HEK293 (cell line): ENCODE data around the gene PLOD2.
A peak's percentile ranks its signal among the peaks of the same experiment; 100 is the strongest.

ENCODE experiments used
- CTCF ChIA-PET: fragments of 350-600 bp; formaldehyde crosslinking; extraction: SDS; loops from one replicate; lab custom pipeline; 2021; ENCODE audit warnings: antibody characterized with exemption; lab: Yijun Ruan, JAX
- POLR2A ChIA-PET: fragments of 300-600 bp; formaldehyde crosslinking; extraction: SDS; loops from one replicate; lab custom pipeline; 2020; ENCODE audit warnings: antibody characterized with exemption, inconsistent platforms; lab: Yijun Ruan, JAX
- H3K27ac ChIP-seq: fragments of 200-500 bp; sonication (Bioruptor generic); 2 replicates; pipeline ENCODE4 v1.5.1; 2014; ENCODE audit warnings: low read depth, low read length, control low read depth, inconsistent platforms; ENCODE audit errors: extremely low read depth
- H3K36me3 ChIP-seq, 2 experiments: fragments of 200-500 bp in 1 of 2; sonication (Bioruptor generic) in 1 of 2; 1 replicate in 1 of 2; 2 replicates in 1 of 2; pipeline ENCODE4 v1.5.1; 2014 to 2017; ENCODE audit warnings: inconsistent platforms in 2 of 2, low read length in 2 of 2; ENCODE audit not compliant: control insufficient read depth in 2 of 2, insufficient read depth in 1 of 2
- H3K4me1 ChIP-seq: fragments of 200-500 bp; sonication (Bioruptor generic); 2 replicates; pipeline ENCODE4 v1.5.1; 2014; ENCODE audit warnings: mild to moderate bottlenecking, low read length, inconsistent platforms; ENCODE audit not compliant: control insufficient read depth, insufficient read depth
- H3K4me3 ChIP-seq: 2 replicates; pipeline ENCODE4 v1.5.1; 2011; ENCODE audit warnings: low read depth, mild to moderate bottlenecking, control low read depth, low read length, moderate library complexity
- H3K9me3 ChIP-seq: fragments of 200-500 bp; sonication (Bioruptor generic); 2 replicates; pipeline ENCODE4 v1.5.1; 2014; ENCODE audit warnings: low read depth, low read length, inconsistent platforms; ENCODE audit not compliant: control insufficient read depth, insufficient read depth
- BCL11A ChIP-seq: fragments of 450-650 bp; formaldehyde crosslinking; IDR thresholded peaks from 2 replicates; pipeline ENCODE4 v1.5.1; 2016; ENCODE audit warnings: low read depth, missing biosample characterization, missing genetic modification characterization
- IKZF3 ChIP-seq: fragments of 450-650 bp; IDR thresholded peaks from 2 replicates; pipeline ENCODE4 v1.5.0; 2018; ENCODE audit warnings: missing biosample characterization, mild to moderate bottlenecking, missing genetic modification characterization, moderate library complexity
- SP3 ChIP-seq: fragments of 450-650 bp; formaldehyde crosslinking; IDR thresholded peaks from 2 replicates; pipeline ENCODE4 v1.5.1; 2016; ENCODE audit warnings: missing biosample characterization, missing genetic modification characterization
- YY1 ChIP-seq: fragments of 450-650 bp; formaldehyde crosslinking; IDR thresholded peaks from 2 replicates; pipeline ENCODE4 v1.5.1; 2018; ENCODE audit warnings: missing biosample characterization, missing genetic modification characterization
- ZBTB17 ChIP-seq: fragments of 450-650 bp; formaldehyde crosslinking; IDR thresholded peaks from 2 replicates; pipeline ENCODE4 v1.5.1; 2016; ENCODE audit warnings: missing biosample characterization, missing genetic modification characterization
- ZFP3 ChIP-seq: fragments of 450-650 bp; formaldehyde crosslinking; IDR thresholded peaks from 2 replicates; pipeline ENCODE4 v1.5.1; 2016; ENCODE audit warnings: low read depth, missing biosample characterization, missing genetic modification characterization
- ZNF132 ChIP-seq: fragments of 450-650 bp; formaldehyde crosslinking; IDR thresholded peaks from 2 replicates; pipeline ENCODE4 v1.5.1; 2017; ENCODE audit warnings: missing biosample characterization, missing genetic modification characterization, borderline replicate concordance
- ZNF239 ChIP-seq: fragments of 450-650 bp; formaldehyde crosslinking; IDR thresholded peaks from 2 replicates; pipeline ENCODE4 v1.5.1; 2016; ENCODE audit warnings: missing biosample characterization, missing genetic modification characterization
- ZNF324 ChIP-seq: fragments of 450-650 bp; formaldehyde crosslinking; IDR thresholded peaks from 2 replicates; pipeline ENCODE4 v1.5.1; 2016; ENCODE audit warnings: missing biosample characterization, missing genetic modification characterization
- ZNF404 ChIP-seq: fragments of 450-650 bp; formaldehyde crosslinking; IDR thresholded peaks from 2 replicates; pipeline ENCODE4 v1.5.1; 2017; ENCODE audit warnings: missing biosample characterization, missing genetic modification characterization
- ZNF658 ChIP-seq: fragments of 450-650 bp; formaldehyde crosslinking; IDR thresholded peaks from 2 replicates; pipeline ENCODE4; 2016; ENCODE audit warnings: missing biosample characterization, missing genetic modification characterization
- ZNF747 ChIP-seq: fragments of 450-650 bp; formaldehyde crosslinking; IDR thresholded peaks from 2 replicates; pipeline ENCODE4 v1.5.1; 2016; ENCODE audit warnings: missing biosample characterization, missing genetic modification characterization
- ZSCAN23 ChIP-seq: fragments of 450-650 bp; formaldehyde crosslinking; IDR thresholded peaks from 2 replicates; pipeline ENCODE4 v1.5.1; 2016; ENCODE audit warnings: missing biosample characterization, missing genetic modification characterization
- TF ChIP-seq, protein P1 (sequence below): fragments of 450-650 bp; formaldehyde crosslinking; IDR thresholded peaks from 2 replicates; pipeline ENCODE4 v1.5.1; 2016; ENCODE audit warnings: missing biosample characterization, missing genetic modification characterization
- TF ChIP-seq, protein P2 (sequence below): fragments of 450-650 bp; formaldehyde crosslinking; IDR thresholded peaks from 2 replicates; pipeline ENCODE4 v1.5.1; 2016; ENCODE audit warnings: missing biosample characterization, missing genetic modification characterization
- TF ChIP-seq, protein P3 (sequence below): fragments of 450-650 bp; formaldehyde crosslinking; IDR thresholded peaks from 2 replicates; pipeline ENCODE4 v1.5.1; 2016; ENCODE audit warnings: missing biosample characterization, missing genetic modification characterization
- TF ChIP-seq, protein P4 (sequence below): fragments of 450-650 bp; formaldehyde crosslinking; IDR thresholded peaks from 2 replicates; pipeline ENCODE4 v1.5.1; 2017; ENCODE audit warnings: missing biosample characterization, mild to moderate bottlenecking, missing genetic modification characterization, moderate library complexity
- TF ChIP-seq, protein P5 (sequence below): fragments of 450-650 bp; formaldehyde crosslinking; conservative IDR thresholded peaks from 2 replicates; pipeline ENCODE4 v1.5.1; 2016; ENCODE audit warnings: low read depth, missing biosample characterization, missing genetic modification characterization

PLOD2 gene

DNA sequence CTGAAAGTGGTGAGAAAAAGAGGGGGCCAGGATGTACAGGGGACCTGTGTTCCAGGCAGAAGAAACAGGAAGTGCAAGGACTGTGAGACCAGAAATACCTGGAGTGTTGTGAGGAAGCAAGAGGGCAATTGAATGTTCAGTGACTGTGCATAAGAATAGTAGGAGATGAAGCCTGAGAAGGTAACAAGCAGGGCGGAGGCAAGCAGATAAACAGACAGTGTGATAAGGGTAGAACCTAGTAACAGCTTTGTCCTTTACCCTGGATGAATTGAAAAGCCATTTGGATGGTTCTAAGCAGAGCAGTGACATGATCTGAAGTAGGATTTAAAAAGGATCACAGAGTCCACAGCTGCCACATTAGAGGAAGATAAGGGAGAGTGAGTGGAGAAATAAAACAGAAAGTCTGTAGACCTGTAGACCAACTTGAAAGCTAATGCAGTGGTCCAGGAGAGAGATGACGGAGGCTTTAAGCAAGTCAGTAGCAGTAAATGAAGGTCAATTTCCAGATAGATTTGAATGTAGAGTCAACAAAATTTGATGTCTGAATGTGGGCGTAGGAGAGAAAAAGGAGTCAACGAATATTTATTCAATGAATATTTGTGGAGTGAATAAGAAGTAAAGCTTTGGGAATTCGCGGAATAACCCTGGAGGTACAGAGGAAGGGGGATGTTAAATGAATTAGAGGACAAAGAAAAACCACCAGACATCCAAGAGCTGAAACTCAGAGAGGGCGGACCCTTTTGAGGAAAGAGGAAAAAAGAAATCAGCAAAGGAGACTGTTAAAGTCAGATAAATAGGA is 4.2 kb upstream of the PLOD2 start:
- POLR2A ChIA-PET: no interaction called here
- H3K9me3 ChIP-seq: no peaks in the 10 kb centered on the region
- TF ChIP-seq ZBTB17 (tag by site-specific recombination) (peak; percentile 32; the same call in 1 of the 2 replicates), ZNF747 (tag by site-specific recombination) (no peak)
- H3K4me1 ChIP-seq: peaks cover 2% of the 10 kb centered on the region; the same call in 1 of the 2 replicates
- no peaks in the 10 kb centered on the region for H3K36me3 ChIP-seq
- CTCF ChIA-PET: interaction anchor here (2.3 kb wide), 1 partner anchor 25 kb away, joined by 6 read pairs; no protein-coding TSS in a partner anchor
- H3K4me3 ChIP-seq: no peak overlapping the region
- H3K27ac ChIP-seq: no peak overlapping the region

DNA sequence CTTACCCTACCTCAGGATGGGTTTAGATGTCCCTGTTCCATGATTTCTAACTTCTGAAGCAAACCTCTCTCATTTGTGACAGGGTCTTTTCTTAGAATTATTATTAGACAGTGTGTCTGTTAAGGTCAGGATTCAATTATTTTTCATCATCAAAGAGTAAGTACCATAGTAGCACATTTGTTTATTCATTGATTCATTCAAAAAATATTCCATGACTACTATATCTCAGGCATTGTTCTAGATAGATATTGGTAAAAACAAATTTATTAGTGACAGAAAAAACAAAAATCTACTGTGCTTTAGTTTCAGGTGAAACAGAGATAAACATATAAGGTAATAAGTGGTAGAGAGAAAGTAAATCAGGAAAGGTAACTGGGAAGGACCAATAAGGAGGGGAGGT is 3.5 kb upstream of the PLOD2 start:
- CTCF ChIA-PET: interaction anchor here (2.3 kb wide), 1 partner anchor 25 kb away, joined by 6 read pairs; no protein-coding TSS in a partner anchor
- no peak overlapping the region for H3K27ac ChIP-seq
- H3K36me3 ChIP-seq: no peaks in the 10 kb centered on the region
- no peaks in the 10 kb centered on the region for H3K9me3 ChIP-seq
- no peak overlapping the region for H3K4me3 ChIP-seq
- POLR2A ChIA-PET: no interaction called here
- peaks cover 2% of the 10 kb centered on the region; the same call in 1 of the 2 replicates for H3K4me1 ChIP-seq
- TF ChIP-seq, protein P1, sequence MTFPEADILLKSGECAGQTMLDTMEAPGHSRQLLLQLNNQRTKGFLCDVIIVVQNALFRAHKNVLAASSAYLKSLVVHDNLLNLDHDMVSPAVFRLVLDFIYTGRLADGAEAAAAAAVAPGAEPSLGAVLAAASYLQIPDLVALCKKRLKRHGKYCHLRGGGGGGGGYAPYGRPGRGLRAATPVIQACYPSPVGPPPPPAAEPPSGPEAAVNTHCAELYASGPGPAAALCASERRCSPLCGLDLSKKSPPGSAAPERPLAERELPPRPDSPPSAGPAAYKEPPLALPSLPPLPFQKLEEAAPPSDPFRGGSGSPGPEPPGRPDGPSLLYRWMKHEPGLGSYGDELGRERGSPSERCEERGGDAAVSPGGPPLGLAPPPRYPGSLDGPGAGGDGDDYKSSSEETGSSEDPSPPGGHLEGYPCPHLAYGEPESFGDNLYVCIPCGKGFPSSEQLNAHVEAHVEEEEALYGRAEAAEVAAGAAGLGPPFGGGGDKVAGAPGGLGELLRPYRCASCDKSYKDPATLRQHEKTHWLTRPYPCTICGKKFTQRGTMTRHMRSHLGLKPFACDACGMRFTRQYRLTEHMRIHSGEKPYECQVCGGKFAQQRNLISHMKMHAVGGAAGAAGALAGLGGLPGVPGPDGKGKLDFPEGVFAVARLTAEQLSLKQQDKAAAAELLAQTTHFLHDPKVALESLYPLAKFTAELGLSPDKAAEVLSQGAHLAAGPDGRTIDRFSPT (tag by site-specific recombination): no peak
- TF ChIP-seq, protein P2, sequence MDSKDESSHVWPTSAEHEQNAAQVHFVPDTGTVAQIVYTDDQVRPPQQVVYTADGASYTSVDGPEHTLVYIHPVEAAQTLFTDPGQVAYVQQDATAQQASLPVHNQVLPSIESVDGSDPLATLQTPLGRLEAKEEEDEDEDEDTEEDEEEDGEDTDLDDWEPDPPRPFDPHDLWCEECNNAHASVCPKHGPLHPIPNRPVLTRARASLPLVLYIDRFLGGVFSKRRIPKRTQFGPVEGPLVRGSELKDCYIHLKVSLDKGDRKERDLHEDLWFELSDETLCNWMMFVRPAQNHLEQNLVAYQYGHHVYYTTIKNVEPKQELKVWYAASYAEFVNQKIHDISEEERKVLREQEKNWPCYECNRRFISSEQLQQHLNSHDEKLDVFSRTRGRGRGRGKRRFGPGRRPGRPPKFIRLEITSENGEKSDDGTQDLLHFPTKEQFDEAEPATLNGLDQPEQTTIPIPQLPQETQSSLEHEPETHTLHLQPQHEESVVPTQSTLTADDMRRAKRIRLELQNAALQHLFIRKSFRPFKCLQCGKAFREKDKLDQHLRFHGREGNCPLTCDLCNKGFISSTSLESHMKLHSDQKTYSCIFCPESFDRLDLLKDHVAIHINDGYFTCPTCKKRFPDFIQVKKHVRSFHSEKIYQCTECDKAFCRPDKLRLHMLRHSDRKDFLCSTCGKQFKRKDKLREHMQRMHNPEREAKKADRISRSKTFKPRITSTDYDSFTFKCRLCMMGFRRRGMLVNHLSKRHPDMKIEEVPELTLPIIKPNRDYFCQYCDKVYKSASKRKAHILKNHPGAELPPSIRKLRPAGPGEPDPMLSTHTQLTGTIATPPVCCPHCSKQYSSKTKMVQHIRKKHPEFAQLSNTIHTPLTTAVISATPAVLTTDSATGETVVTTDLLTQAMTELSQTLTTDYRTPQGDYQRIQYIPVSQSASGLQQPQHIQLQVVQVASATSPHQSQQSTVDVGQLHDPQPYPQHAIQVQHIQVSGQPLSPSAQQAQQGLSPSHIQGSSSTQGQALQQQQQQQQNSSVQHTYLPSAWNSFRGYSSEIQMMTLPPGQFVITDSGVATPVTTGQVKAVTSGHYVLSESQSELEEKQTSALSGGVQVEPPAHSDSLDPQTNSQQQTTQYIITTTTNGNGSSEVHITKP: no peak
- TF ChIP-seq ZSCAN23 (tag by site-specific recombination) (no peak), IKZF3 (no peak), SP3 (tag by site-specific recombination) (no peak), ZNF658 (no peak), ZNF404 (tag by site-specific recombination) (no peak), ZFP3 (tag by site-specific recombination) (no peak), YY1 (tag by site-specific recombination) (no peak), BCL11A (tag by site-specific recombination) (no peak), ZNF132 (tag by site-specific recombination) (no peak), ZNF324 (tag by site-specific recombination) (no peak), ZNF239 (tag by site-specific recombination) (no peak)
- TF ChIP-seq, protein P3, sequence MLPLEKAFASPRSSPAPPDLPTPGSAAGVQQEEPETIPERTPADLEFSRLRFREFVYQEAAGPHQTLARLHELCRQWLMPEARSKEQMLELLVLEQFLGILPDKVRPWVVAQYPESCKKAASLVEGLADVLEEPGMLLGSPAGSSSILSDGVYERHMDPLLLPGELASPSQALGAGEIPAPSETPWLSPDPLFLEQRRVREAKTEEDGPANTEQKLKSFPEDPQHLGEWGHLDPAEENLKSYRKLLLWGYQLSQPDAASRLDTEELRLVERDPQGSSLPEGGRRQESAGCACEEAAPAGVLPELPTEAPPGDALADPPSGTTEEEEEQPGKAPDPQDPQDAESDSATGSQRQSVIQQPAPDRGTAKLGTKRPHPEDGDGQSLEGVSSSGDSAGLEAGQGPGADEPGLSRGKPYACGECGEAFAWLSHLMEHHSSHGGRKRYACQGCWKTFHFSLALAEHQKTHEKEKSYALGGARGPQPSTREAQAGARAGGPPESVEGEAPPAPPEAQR (tag by site-specific recombination): no peak
- TF ChIP-seq, protein P4, sequence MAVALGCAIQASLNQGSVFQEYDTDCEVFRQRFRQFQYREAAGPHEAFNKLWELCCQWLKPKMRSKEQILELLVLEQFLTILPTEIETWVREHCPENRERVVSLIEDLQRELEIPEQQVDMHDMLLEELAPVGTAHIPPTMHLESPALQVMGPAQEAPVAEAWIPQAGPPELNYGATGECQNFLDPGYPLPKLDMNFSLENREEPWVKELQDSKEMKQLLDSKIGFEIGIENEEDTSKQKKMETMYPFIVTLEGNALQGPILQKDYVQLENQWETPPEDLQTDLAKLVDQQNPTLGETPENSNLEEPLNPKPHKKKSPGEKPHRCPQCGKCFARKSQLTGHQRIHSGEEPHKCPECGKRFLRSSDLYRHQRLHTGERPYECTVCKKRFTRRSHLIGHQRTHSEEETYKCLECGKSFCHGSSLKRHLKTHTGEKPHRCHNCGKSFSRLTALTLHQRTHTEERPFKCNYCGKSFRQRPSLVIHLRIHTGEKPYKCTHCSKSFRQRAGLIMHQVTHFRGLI: no peak
- TF ChIP-seq, protein P5, sequence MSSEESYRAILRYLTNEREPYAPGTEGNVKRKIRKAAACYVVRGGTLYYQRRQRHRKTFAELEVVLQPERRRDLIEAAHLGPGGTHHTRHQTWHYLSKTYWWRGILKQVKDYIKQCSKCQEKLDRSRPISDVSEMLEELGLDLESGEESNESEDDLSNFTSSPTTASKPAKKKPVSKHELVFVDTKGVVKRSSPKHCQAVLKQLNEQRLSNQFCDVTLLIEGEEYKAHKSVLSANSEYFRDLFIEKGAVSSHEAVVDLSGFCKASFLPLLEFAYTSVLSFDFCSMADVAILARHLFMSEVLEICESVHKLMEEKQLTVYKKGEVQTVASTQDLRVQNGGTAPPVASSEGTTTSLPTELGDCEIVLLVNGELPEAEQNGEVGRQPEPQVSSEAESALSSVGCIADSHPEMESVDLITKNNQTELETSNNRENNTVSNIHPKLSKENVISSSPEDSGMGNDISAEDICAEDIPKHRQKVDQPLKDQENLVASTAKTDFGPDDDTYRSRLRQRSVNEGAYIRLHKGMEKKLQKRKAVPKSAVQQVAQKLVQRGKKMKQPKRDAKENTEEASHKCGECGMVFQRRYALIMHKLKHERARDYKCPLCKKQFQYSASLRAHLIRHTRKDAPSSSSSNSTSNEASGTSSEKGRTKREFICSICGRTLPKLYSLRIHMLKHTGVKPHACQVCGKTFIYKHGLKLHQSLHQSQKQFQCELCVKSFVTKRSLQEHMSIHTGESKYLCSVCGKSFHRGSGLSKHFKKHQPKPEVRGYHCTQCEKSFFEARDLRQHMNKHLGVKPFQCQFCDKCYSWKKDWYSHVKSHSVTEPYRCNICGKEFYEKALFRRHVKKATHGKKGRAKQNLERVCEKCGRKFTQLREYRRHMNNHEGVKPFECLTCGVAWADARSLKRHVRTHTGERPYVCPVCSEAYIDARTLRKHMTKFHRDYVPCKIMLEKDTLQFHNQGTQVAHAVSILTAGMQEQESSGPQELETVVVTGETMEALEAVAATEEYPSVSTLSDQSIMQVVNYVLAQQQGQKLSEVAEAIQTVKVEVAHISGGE (tag by site-specific recombination): no peak
